IMR-90 (cell line): ENCODE results near the gene GRIK3. TPM values are rescaled to one million over a fixed set of nuclear protein-coding genes. Genes with fewer than 3 reads are reported as not detected.

Experiments
- ATAC-seq: fragments of 200-7000 bp; cut with Tn5 transposase; 2 replicates; pipeline ENCODE4 v1.9.1; 2020; ENCODE audit warnings: low read depth, mild to moderate bottlenecking, moderate library complexity
- BruUV-seq: library from RNA; stranded (reverse); fragments of 400-500 nt; replicated peaks from 2 replicates; lab custom pipeline; 2021; lab: Mats Ljungman, UMichigan
- CTCF ChIA-PET: fragments of 300-600 bp; formaldehyde crosslinking; extraction: SDS; loops from one replicate; lab custom pipeline; 2021; ENCODE audit warnings: antibody characterized with exemption; lab: Yijun Ruan, JAX
- POLR2A ChIA-PET: fragments of 300-600 bp; sonication (Branson Sonifier 250); formaldehyde crosslinking; loops from one replicate; lab custom pipeline; 2022; ENCODE audit warnings: antibody characterized with exemption; ENCODE audit not compliant: unreplicated experiment; lab: Charles Lee
- DNase-seq: peaks from one replicate; pipeline ENCODE4 v3.0.0; 2013
- H2AFZ ChIP-seq: replicated peaks from 2 replicates; pipeline ENCODE3; 2013; ENCODE audit warnings: low read length, mild to moderate bottlenecking; ENCODE audit not compliant: poor library complexity
- H2AK5ac ChIP-seq: 2 replicates; pipeline ENCODE4 v1.6.1; 2013; ENCODE audit warnings: low read depth, low read length, inconsistent platforms
- H2AK9ac ChIP-seq: replicated peaks from 2 replicates; pipeline ENCODE3; 2013; ENCODE audit warnings: mild to moderate bottlenecking, low read depth, low read length, moderate library complexity; ENCODE audit not compliant: poor library complexity
- H2BK120ac ChIP-seq: 2 replicates; pipeline ENCODE4 v1.6.1; 2013; ENCODE audit warnings: low read depth, low read length, inconsistent platforms
- H2BK15ac ChIP-seq: 3 replicates; pipeline ENCODE4 v1.6.1; 2013; ENCODE audit warnings: low read depth, low read length, inconsistent platforms
- H2BK20ac ChIP-seq: 2 replicates; pipeline ENCODE4 v1.6.1; 2013; ENCODE audit warnings: low read depth, mild to moderate bottlenecking, inconsistent platforms, low read length, moderate library complexity
- H2BK5ac ChIP-seq: 2 replicates; pipeline ENCODE4 v1.6.1; 2013; ENCODE audit warnings: mild to moderate bottlenecking, low read depth, low read length, inconsistent platforms; ENCODE audit not compliant: poor library complexity, severe bottlenecking
- H3K14ac ChIP-seq: replicated peaks from 2 replicates; pipeline ENCODE4 v1.6.1; 2013; ENCODE audit warnings: low read depth, low read length, inconsistent platforms
- H3K18ac ChIP-seq: 2 replicates; pipeline ENCODE4 v1.6.1; 2013; ENCODE audit warnings: low read depth, low read length, control low read depth
- H3K23ac ChIP-seq: 2 replicates; pipeline ENCODE4 v1.6.1; 2013; ENCODE audit warnings: low read depth, low read length, inconsistent platforms
- H3K27ac ChIP-seq: 2 replicates; pipeline ENCODE4 v1.5.1; 2013; ENCODE audit warnings: mild to moderate bottlenecking, control low read depth, low read length; ENCODE audit not compliant: insufficient read depth
- H3K27me3 ChIP-seq: 2 replicates; pipeline ENCODE4 v1.6.1; 2013; ENCODE audit warnings: low read length; ENCODE audit not compliant: control insufficient read depth, insufficient read depth
- H3K36me3 ChIP-seq: 2 replicates; pipeline ENCODE4 v1.6.1; 2013; ENCODE audit warnings: low read length, mixed read lengths; ENCODE audit not compliant: control insufficient read depth, insufficient read depth
- H3K4ac ChIP-seq: 2 replicates; pipeline ENCODE4 v1.6.1; 2013; ENCODE audit warnings: low read depth, low read length, inconsistent platforms
- H3K4me1 ChIP-seq: 2 replicates; pipeline ENCODE4 v1.6.1; 2013; ENCODE audit warnings: low read length, mixed read lengths; ENCODE audit not compliant: control insufficient read depth, insufficient read depth
- H3K4me2 ChIP-seq: 2 replicates; pipeline ENCODE4 v1.6.1; 2013; ENCODE audit warnings: low read depth, mild to moderate bottlenecking, control low read depth, low read length, moderate library complexity
- H3K4me3 ChIP-seq: 2 replicates; pipeline ENCODE4 v1.5.1; 2013; ENCODE audit warnings: low read depth, mild to moderate bottlenecking, control low read depth, low read length, moderate library complexity; ENCODE audit not compliant: insufficient read depth
- H3K56ac ChIP-seq: 2 replicates; pipeline ENCODE4 v1.6.1; 2013; ENCODE audit warnings: low read length, inconsistent platforms; ENCODE audit not compliant: insufficient read depth; ENCODE audit errors: extremely low read depth
- H3K79me1 ChIP-seq, 2 experiments: 2 replicates each; pipeline ENCODE4 v1.6.1; 2013; ENCODE audit warnings: low read length in 2 of 2, inconsistent platforms in 1 of 2, low read depth in 1 of 2
- H3K9ac ChIP-seq: 2 replicates; pipeline ENCODE4 v1.6.1; 2013; ENCODE audit warnings: low read depth, low read length, control low read depth
- H3K9me1 ChIP-seq: 2 replicates; pipeline ENCODE4 v1.6.1; 2013; ENCODE audit warnings: low read length, inconsistent platforms; ENCODE audit not compliant: insufficient read depth
- H3K9me3 ChIP-seq: 2 replicates; pipeline ENCODE4 v1.6.1; 2013; ENCODE audit warnings: low read length; ENCODE audit not compliant: control insufficient read depth, insufficient read depth
- H4K20me1 ChIP-seq: 2 replicates; pipeline ENCODE4 v1.6.1; 2013; ENCODE audit warnings: low read length, inconsistent platforms; ENCODE audit not compliant: insufficient read depth
- H4K5ac ChIP-seq: 2 replicates; pipeline ENCODE4 v1.6.1; 2013; ENCODE audit warnings: mild to moderate bottlenecking, low read depth, low read length, control low read depth
- H4K8ac ChIP-seq, 2 experiments: 2 replicates each; pipeline ENCODE4 v1.6.1; 2013; ENCODE audit warnings: low read depth in 2 of 2, low read length in 2 of 2, control low read depth in 1 of 2, inconsistent platforms in 1 of 2
- H4K91ac ChIP-seq: 2 replicates; pipeline ENCODE4 v1.6.1; 2013; ENCODE audit warnings: low read depth, low read length, inconsistent platforms; ENCODE audit not compliant: insufficient read depth
- BHLHE40 ChIP-seq: fragments of 150-350 bp; IDR thresholded peaks from 2 replicates; pipeline ENCODE4 v1.6.1; 2016; ENCODE audit warnings: mild to moderate bottlenecking, low read depth, low read length
- CEBPB ChIP-seq: IDR thresholded peaks from 2 replicates; pipeline ENCODE4 v1.6.1; 2012; ENCODE audit warnings: low read depth, low read length, improper control_type of control experiment
- CHD1 ChIP-seq: IDR thresholded peaks from 2 replicates; pipeline ENCODE4 v1.6.1; 2012; ENCODE audit warnings: low read depth, low read length, improper control_type of control experiment
- ELK1 ChIP-seq: fragments of 150-350 bp; IDR thresholded peaks from 2 replicates; pipeline ENCODE4 v1.6.1; 2016; ENCODE audit warnings: low read depth, mild to moderate bottlenecking, low read length, moderate library complexity, borderline replicate concordance
- FOS ChIP-seq: fragments of 150-350 bp; IDR thresholded peaks from 2 replicates; pipeline ENCODE4 v1.6.1; 2016; ENCODE audit warnings: low read depth, low read length
- MAFK ChIP-seq: IDR thresholded peaks from 2 replicates; pipeline ENCODE4 v1.6.1; 2012; ENCODE audit warnings: low read depth, low read length, improper control_type of control experiment
- MAZ ChIP-seq: IDR thresholded peaks from 2 replicates; pipeline ENCODE4 v1.6.1; 2012; ENCODE audit warnings: low read depth, mild to moderate bottlenecking, low read length, improper control_type of control experiment, moderate library complexity, borderline replicate concordance
- MXI1 ChIP-seq: IDR thresholded peaks from 2 replicates; pipeline ENCODE4 v1.6.1; 2012; ENCODE audit warnings: low read depth, mild to moderate bottlenecking, low read length, moderate library complexity, borderline replicate concordance
- NFE2L2 ChIP-seq: fragments of 150-350 bp; IDR thresholded peaks from 2 replicates; pipeline ENCODE4 v1.6.1; 2016; ENCODE audit warnings: low read depth, mild to moderate bottlenecking, low read length
- POLR2A ChIP-seq: IDR thresholded peaks from 2 replicates; pipeline ENCODE4 v1.6.1; 2012; ENCODE audit warnings: mild to moderate bottlenecking, low read depth, low read length
- RAD21 ChIP-seq: IDR thresholded peaks from 2 replicates; pipeline ENCODE4 v1.6.1; 2012; ENCODE audit warnings: low read length, improper control_type of control experiment
- RCOR1 ChIP-seq: IDR thresholded peaks from 2 replicates; pipeline ENCODE4 v1.6.1; 2012; ENCODE audit warnings: mild to moderate bottlenecking, low read length, improper control_type of control experiment; ENCODE audit not compliant: insufficient replicate concordance
- RFX5 ChIP-seq: IDR thresholded peaks from 2 replicates; pipeline ENCODE4 v1.8.0; 2012; ENCODE audit warnings: low read depth, mild to moderate bottlenecking, low read length, moderate library complexity
- SMC3 ChIP-seq: fragments of 150-350 bp; IDR thresholded peaks from 2 replicates; pipeline ENCODE4 v1.6.1; 2016; ENCODE audit warnings: low read depth, mild to moderate bottlenecking, antibody characterized with exemption, low read length, moderate library complexity
- WGBS, 2 experiments: methylation state at CpG; one replicate each; pipeline versions ENCODE4 v1.1.5 to v1.1.7; 2013; ENCODE audit warnings: missing lambda C conversion rate in 2 of 2; ENCODE audit not compliant: insufficient read length in 1 of 2; ENCODE audit errors: extremely low coverage in 2 of 2; 5-methylcytosine and 5-hydroxymethylcytosine counted together
- dilution Hi-C: fragments of 300-500 bp; cut with HindIII; formaldehyde crosslinking; loops from one replicate; pipeline ENCODE4 v1.14.3; 2018; ENCODE audit warnings: low sequenced_read_pairs; ENCODE audit not compliant: unreplicated experiment
- in situ Hi-C: fragments of 300-500 bp; cut with MboI; formaldehyde crosslinking; loops from 3 replicates; pipeline ENCODE4 v1.14.3; 2019; ENCODE audit warnings: low sequenced_read_pairs, inconsistent platforms, mixed read lengths
- intact Hi-C: fragments of 100-400 bp; cut with micrococcal nuclease; formaldehyde crosslinking; loops from 2 replicates; pipeline ENCODE4 v1.10.0; 2022
- polyA plus RNA-seq, 3 experiments: library from polyadenylated mRNA; depleted of rRNA; stranded (reverse); fragments of >200 nt; gene quantifications; 2 replicates each; pipeline ENCODE4 v1.2.3, GENCODE V29; 2012; ENCODE audit warnings: low replicate concordance in 1 of 3
- total RNA-seq: library from RNA; depleted of rRNA; stranded (reverse); fragments of >200 nt; gene quantifications from 2 replicates; pipeline ENCODE4 v1.2.3, GENCODE V29; 2012
- TF ChIP-seq, protein P1 (sequence below): conservative IDR thresholded peaks from 2 replicates; pipeline ENCODE4 v1.5.1; 2012; ENCODE audit warnings: mild to moderate bottlenecking, low read depth, low read length, improper control_type of control experiment
- TF ChIP-seq, protein P2 (sequence below): fragments of 150-350 bp; IDR thresholded peaks from 2 replicates; pipeline ENCODE4 v1.6.1; 2017; ENCODE audit warnings: mild to moderate bottlenecking, antibody characterized with exemption, low read length, low read depth

GRIK3 gene
- total and polyA plus RNA-seq, 2 of the 4 experiments (the other 2 are of a cell fraction): not detected

DNA sequence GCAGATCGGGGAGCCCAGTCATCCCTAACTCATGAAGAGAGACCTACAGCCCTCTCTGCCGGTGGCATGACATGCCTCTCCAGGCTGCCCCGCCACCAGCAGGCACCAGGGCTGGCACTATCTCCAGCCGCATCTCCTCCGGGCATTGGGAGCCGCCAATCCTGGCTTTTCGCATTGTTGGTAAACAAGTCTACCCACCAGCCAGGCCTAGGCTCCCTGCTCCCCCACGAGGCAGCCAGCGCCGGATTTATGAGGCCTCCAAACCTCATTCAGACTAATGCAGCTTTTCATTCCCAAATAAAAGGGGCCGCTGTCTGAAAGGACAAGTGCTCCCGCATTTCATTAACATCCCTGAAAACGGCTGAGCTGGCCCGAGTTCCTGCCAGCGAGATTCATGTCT is 3.4 kb upstream of the GRIK3 start:
- ChIA-PET POLR2A (no interaction called here), CTCF (no interaction called here)
- Histone ChIP-seq H3K4me1 (no peaks in the 10 kb centered on the region), H3K4me3 (no peak overlapping the region), H3K56ac (no peak overlapping the region), H2AFZ (no peak overlapping the region), H4K91ac (no peak overlapping the region), H2BK20ac (no peak overlapping the region), H2BK120ac (no peak overlapping the region), H3K9me1 (no peaks in the 10 kb centered on the region), H3K4ac (no peak overlapping the region), H2AK9ac (no peak overlapping the region), H3K23ac (no peak overlapping the region), H2BK5ac (no peak overlapping the region), H2AK5ac (no peak overlapping the region), H3K27me3 (peaks cover 32% of the 10 kb centered on the region), H4K8ac (no peak overlapping the region), H3K9ac (no peak overlapping the region), H4K5ac (no peak overlapping the region), H3K27ac (no peak overlapping the region), H3K9me3 (no peaks in the 10 kb centered on the region), H4K20me1 (no peaks in the 10 kb centered on the region; the same call in 1 of the 2 replicates), H2BK15ac (no peak overlapping the region), H3K4me2 (no peak overlapping the region), H3K36me3 (no peaks in the 10 kb centered on the region), H3K79me1 (no peaks in the 10 kb centered on the region), H3K18ac (no peak overlapping the region), H3K14ac (no peak overlapping the region)
- dilution Hi-C loops: no loop called here
- intact Hi-C loops: no loop called here
- no CpG with 5 or more reads among the region's 15 CpGs for WGBS, 2 experiments
- ATAC-seq (no peak), DNase-seq (no peak)
- no peak for TF ChIP-seq BHLHE40
- TF ChIP-seq, protein P1, sequence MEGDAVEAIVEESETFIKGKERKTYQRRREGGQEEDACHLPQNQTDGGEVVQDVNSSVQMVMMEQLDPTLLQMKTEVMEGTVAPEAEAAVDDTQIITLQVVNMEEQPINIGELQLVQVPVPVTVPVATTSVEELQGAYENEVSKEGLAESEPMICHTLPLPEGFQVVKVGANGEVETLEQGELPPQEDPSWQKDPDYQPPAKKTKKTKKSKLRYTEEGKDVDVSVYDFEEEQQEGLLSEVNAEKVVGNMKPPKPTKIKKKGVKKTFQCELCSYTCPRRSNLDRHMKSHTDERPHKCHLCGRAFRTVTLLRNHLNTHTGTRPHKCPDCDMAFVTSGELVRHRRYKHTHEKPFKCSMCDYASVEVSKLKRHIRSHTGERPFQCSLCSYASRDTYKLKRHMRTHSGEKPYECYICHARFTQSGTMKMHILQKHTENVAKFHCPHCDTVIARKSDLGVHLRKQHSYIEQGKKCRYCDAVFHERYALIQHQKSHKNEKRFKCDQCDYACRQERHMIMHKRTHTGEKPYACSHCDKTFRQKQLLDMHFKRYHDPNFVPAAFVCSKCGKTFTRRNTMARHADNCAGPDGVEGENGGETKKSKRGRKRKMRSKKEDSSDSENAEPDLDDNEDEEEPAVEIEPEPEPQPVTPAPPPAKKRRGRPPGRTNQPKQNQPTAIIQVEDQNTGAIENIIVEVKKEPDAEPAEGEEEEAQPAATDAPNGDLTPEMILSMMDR: no peak
- no peak for TF ChIP-seq RCOR1
- no peak for TF ChIP-seq ELK1
- TF ChIP-seq SMC3: no peak
- TF ChIP-seq FOS: no peak
- TF ChIP-seq NFE2L2: no peak
- no peak for TF ChIP-seq CHD1
- TF ChIP-seq MAZ: no peak
- no peak for TF ChIP-seq CEBPB
- TF ChIP-seq, protein P2, sequence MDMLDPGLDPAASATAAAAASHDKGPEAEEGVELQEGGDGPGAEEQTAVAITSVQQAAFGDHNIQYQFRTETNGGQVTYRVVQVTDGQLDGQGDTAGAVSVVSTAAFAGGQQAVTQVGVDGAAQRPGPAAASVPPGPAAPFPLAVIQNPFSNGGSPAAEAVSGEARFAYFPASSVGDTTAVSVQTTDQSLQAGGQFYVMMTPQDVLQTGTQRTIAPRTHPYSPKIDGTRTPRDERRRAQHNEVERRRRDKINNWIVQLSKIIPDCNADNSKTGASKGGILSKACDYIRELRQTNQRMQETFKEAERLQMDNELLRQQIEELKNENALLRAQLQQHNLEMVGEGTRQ: no peak
- no peak for TF ChIP-seq RAD21
- no peak for TF ChIP-seq MAFK
- TF ChIP-seq POLR2A: no peak
- no peak for TF ChIP-seq RFX5
- no peak for TF ChIP-seq MXI1
- in situ Hi-C loops: no loop called here
- no TSS peak for BruUV-seq
